Cardiac fibroblast (primary cell): ENCODE measurements around the gene AMOT.
A peak's percentile ranks its signal among the peaks of the same experiment; 100 is the strongest.

Source experiments
- DNase-seq, 2 donors: peaks; one replicate each; pipeline versions ENCODE4 v3.0.0 to v3.0.0-alpha.2; 2010; ENCODE audit warnings: low read depth in 2 of 2
- H3K4me3 ChIP-seq, 2 donors: replicated peaks in 1 of 2; 1 replicate in 1 of 2; 2 replicates in 1 of 2; pipeline ENCODE4 v1.5.1; 2011; ENCODE audit warnings: low read depth in 2 of 2, low read length in 2 of 2, mild to moderate bottlenecking in 2 of 2, moderate library complexity in 1 of 2
- CTCF ChIP-seq: IDR thresholded peaks from one replicate; pipeline ENCODE4 v1.5.1; 2011; ENCODE audit warnings: low read depth, mild to moderate bottlenecking, low read length, inconsistent platforms

Gene AMOT

DNA sequence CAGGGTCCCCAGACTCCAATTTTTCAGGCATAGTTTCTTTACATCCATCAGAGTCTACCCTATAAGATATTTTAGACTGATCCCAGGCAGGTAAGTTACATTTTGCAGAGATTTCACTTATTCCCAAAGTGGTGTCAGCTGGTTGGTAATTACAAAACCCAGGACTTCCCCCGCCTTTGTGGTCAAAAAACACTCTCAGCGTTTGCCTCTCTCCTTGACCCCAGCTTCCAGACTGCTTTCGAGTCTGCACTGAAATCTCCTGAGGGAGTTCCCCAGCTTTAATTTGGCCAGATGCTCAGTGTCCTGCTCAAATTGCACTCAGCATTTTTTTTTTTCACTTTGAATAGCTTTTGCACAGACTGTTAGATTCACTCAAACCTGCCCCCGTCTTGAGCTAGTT lies 11.2 kb upstream of the AMOT start:
- DNase-seq: peak; percentile 33 to 43
- no peak overlapping the region for H3K4me3 ChIP-seq
- TF ChIP-seq CTCF: no peak

DNA sequence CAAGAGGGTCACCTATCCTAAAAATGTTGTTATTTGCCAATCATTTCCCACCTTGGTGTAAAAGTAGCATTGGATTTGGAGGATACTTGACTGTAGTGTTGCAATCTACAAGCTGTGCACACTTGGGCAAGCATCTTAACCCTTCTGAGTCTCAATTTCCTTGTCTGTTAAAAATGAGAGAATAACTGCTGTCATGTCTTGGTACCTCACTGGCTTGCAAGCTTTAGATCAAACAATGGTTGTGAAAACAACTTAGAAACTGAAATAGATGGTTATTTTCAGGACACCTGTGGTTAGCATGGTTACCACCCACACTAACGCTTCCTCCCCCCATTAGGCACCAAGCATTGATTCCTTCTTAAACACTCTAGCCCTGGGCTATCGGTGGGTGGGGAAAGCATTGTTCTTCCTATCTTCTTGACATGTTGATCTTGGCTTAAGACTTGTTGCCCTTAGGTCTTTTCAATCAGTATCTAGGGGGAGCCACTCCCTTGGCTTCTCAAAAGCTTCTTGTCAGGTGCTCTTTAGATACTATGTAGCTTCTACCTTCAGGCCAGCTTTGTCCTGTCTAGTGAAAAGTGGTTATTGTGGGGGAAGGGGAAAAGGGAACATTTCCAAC lies 10.6 kb upstream of the AMOT start:
- no peak for TF ChIP-seq CTCF
- no peak overlapping the region for H3K4me3 ChIP-seq
- no peak for DNase-seq

- peak; percentile 5 to 9 for DNase-seq
- TF ChIP-seq CTCF: no peak
Measured at GRCh38 chrX:112849016-112849415, 8.4 kb upstream of the AMOT start.

DNA sequence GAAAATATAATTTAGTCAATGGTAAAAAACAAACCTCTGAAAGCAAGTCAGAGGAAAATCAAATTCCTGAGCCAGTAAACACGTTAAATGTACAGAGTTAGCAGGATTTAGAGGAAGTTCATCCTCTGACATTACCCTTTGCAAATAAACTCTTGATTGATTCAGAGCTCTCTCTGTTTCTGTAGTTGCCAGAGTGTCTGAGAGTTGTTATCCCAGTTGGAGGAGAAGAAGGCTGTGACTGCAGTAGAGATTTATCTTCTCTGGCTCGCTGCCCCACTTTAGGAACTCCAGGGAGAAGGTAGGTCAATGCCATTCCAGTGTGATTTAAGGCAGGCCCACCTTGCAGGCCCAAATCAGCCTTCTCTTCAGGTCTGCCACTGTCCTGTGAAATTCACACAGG lies 6.2 kb upstream of the AMOT start:
- DNase-seq: no peak
- H3K4me3 ChIP-seq: no peak overlapping the region
- TF ChIP-seq CTCF: no peak

More at GRCh38 chrX:112849016-112849415, 8.4 kb upstream of the AMOT start:
- H3K4me3 ChIP-seq: no peak overlapping the region

DNA sequence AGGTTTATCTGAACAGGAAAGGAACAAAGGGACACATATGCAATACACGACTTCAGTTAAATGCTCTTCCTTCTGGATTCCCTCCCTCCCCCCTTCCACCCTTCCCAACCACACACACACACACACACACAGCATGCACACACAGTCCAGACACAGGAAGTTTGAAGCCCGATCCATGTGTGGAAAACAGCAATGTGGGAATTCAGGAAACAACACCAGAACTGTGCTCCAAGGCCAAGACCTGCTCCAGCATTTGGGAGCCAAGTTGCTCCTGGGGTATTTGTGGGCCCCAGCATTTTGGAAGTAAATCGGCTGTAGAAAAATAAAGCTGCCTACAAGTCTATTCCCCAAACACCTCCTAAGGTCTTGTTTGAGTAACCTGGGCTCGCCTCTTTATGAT lies 5.6 kb upstream of the AMOT start:
- no peak for TF ChIP-seq CTCF
- H3K4me3 ChIP-seq: no peak overlapping the region
- peak in 1 of 2 donors; percentile 16 for DNase-seq

- TF ChIP-seq CTCF: no peak
Measured at GRCh38 chrX:112844250-112844649, 3.6 kb upstream of the AMOT start.

DNA sequence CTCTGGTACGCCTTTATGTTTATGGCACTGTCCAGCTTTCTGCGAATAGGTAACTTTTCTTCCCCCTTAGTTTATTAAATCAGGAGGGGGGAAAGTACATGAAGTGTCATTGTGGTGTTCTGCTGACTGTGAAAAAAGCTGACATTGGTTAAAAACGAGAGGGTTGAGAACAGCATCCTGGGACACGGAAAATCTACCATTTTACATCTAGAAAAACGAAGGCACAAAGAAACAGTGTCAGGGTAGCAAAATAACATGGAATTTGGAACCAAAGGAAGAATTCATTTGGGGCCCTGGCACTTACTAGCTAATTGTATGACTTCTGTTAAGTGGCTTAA lies 1.2 kb upstream of the AMOT start:
- DNase-seq: no peak
- no peak for TF ChIP-seq CTCF
- peak overlapping the region in 1 of 2 donors; percentile 36 for H3K4me3 ChIP-seq

More at GRCh38 chrX:112844250-112844649, 3.6 kb upstream of the AMOT start:
- no peak for DNase-seq
- H3K4me3 ChIP-seq: no peak overlapping the region
